ENCODE measurements around the gene PFN3.

PFN3 gene

DNA sequence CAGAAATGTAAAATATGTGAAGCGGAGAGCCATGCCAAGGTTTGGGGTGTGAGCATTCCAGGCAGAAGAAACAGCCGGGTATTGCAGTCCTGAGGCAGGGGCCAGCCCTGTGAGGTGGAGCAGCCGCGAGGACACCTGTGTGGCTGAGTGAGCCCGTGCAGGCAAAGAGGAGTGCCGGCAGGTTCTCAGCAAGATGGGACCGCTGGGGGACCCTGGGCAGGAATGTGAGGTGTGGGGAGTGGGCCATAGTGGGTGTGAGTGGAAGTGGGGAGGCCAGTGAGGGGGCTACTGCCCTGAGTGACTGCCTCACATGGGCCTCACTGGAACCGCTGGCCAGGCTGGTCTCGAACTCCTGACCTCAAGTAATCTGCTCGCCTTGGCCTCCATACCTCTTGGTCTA is 38.0 kb upstream of the PFN3 start:
- DNase-seq (ENCODE audit: low read depth in 3 of 3), result no peak

DNA sequence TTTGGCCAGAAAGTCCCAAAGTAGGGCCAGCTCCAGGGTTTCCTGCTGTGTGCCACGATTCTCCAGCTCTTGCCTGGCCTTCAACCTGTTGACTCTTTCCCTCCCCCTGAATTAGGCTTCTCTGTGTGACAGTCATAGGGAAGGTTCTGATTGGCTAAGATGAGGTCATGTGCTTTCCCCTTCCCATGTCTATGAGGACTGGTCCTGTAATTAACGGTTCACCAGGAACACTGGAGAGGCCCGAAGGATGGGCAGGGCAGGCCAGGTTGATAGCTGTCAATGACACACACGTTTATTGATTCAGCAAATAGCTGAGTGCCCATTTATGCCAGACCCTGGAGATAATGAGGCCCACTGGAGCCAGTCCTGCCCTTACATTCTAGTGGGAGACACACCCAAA is 37.2 kb upstream of the PFN3 start:
- DNase-seq (ENCODE audit: low read depth in 3 of 3), result no peak

GRCh38 chr5:177435847-177436536 is 35.5 kb upstream of the PFN3 start:
- DNase-seq (ENCODE audit: low read depth in 3 of 3), result no peak

GRCh38 chr5:177434942-177435738 is 34.7 kb upstream of the PFN3 start:
- DNase-seq (ENCODE audit: low read depth in 3 of 3), result no peak

DNA sequence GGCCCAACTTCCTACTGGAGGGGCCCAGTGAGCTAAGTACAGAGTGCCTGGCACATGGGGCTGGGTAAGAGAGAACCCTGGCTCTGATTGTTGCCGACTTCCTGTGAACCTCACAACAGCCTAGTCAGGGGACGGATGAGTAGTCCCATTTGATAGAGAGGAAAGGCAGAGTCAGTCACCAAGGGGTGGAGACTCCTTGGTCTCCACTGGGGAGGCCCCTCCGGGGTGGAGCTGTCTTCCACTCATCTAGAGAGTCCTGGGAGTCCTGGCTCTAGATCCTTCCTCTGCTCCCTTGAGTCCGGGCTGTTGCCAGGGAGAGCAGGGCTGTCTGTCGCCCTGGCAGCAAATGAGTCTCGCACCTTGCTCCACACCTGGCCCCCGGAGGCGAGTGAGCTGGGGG is 34.0 kb upstream of the PFN3 start:
- peak in 1 of 3 experiments; percentile 49 for DNase-seq (ENCODE audit: low read depth in 3 of 3)

GRCh38 chr5:177433658-177434217 is 33.3 kb upstream of the PFN3 start:
- no peak for DNase-seq (ENCODE audit: low read depth in 3 of 3)

DNA sequence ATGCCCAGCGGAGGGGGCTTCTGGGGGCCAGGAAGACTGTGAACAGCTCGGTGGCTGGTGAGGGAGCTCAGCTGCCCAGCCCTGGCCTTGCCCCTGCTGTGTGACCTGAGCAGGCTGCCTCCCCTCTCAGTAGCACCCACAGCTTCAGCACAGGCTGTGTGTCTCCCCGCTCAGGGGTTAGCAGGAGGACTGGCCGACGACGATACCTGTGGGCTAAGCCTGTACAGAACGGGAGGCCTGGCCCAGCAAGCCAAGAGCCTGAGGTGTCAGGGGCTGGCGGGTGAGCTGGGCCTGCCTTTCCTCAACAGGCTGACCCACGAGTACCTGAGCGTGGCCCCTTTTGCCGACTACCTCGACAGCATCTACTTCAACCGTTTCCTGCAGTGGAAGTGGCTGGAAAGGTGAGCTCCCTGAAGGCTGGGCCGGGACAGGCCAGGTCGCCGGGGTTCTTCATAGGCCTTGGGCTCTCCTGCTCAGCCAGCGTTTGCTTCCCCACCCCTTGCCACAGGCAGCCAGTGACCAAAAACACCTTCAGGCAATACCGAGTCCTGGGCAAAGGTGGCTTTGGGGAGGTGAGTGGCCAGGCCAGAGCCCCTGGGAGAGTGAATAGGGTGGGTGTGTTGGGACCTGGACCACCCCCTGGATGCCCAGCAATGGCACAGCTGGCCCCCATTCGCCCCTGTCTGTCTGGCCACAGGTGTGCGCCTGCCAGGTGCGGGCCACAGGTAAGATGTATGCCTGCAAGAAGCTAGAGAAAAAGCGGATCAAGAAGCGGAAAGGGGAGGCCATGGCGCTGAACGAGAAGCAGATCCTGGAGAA is 32.6 kb upstream of the PFN3 start:
- DNase-seq (ENCODE audit: low read depth in 3 of 3), result no peak

DNA sequence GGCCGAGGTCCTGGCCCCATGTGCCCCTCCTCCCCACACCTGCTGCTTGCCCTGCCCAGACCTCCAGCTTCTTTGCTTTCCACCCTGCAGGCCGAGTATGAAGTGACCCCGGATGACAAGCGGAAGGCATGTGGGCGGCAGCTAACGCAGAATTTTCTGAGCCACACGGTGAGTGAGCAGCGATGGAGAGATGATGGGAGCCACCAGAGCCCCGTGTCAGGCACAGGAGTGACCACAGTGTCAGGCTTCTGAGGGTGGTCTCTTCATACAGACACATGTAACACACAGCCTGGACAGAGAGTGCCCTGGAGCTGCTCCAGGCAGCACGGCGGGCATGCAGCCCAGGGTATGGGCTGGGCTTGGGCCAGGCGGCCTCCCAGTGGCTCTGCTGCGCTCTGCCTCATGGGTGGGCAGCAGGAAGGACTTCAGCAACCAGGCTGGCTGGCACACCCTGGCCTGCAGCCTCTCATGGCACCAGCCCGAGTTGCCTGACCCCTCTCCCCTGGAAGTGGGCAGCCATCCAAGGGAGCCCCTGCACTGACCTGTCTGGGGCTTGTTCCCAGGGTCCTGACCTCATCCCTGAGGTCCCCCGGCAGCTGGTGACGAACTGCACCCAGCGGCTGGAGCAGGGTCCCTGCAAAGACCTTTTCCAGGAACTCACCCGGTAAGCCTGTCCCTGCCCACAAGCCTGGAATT is 31.8 kb upstream of the PFN3 start:
- DNase-seq (ENCODE audit: low read depth in 3 of 3), result no peak

GRCh38 chr5:177431317-177432142 is 31.1 kb upstream of the PFN3 start:
- DNase-seq (ENCODE audit: low read depth in 3 of 3), result peak in 1 of 3 experiments; percentile 33

DNA sequence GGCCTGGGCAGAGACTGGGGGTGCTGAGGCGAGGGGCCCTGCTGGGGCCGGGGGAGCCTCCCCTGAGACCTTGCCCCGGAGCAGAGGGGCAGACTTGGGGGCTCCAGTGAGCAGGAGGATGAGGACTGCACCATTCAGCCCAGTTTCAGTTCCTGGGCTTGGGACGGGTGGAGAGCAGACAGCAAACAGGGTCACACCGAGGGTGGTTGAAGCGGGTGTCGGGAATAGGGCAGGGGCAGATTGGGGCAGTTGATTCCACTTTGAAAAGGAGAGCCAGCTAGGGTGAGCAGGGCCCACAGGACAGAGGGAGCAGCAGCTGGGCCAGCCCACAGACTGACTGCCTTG is 30.5 kb upstream of the PFN3 start:
- DNase-seq (ENCODE audit: low read depth in 3 of 3), result no peak

DNA sequence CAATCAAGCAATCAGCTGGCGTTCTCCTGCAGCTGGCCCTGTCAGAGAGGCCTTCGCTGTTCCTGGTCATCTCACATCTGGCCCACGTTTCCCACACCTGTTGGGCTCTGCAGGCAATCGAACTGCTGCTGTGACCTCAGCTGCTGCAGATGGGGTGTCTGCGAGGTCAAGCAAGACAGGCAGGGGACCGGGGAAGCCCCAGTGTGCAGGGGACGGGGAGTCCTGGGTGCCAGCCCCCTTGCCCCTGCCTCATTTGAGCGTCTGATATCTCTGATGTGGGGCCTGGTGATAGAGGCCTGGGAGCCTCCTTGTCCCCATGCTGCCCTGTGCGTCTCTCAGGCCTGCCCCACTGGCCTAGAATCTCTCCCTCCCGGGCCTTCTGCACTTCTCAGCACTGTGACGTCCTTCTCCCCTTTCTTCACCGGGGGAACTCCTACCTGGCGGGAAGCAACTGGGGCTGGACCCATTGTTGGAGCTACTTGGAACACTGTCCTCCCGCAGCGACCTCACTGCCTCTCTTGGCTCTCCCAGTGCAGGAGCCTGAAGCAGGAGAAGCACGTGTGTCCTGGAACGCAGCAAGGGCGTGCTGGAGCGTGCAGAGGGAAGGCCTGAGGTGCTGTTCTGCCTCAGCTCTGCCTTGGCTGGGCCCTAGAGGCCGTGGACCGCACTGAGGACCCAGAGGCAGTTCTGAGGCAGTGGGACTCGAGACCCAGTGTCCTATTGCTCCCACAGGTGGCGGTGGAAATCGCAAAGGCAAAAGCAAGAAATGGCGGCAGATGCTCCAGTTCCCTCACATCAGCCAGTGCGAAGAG is 29.9 kb upstream of the PFN3 start:
- DNase-seq (ENCODE audit: low read depth in 3 of 3), result no peak

- DNase-seq (ENCODE audit: low read depth in 3 of 3), result peak; percentile 65 to 86 (median 86)
Measured at GRCh38 chr5:177429248-177430040, 29.0 kb upstream of the PFN3 start.

GRCh38 chr5:177428574-177429217 is 28.2 kb upstream of the PFN3 start:
- DNase-seq (ENCODE audit: low read depth in 3 of 3), result no peak

DNA sequence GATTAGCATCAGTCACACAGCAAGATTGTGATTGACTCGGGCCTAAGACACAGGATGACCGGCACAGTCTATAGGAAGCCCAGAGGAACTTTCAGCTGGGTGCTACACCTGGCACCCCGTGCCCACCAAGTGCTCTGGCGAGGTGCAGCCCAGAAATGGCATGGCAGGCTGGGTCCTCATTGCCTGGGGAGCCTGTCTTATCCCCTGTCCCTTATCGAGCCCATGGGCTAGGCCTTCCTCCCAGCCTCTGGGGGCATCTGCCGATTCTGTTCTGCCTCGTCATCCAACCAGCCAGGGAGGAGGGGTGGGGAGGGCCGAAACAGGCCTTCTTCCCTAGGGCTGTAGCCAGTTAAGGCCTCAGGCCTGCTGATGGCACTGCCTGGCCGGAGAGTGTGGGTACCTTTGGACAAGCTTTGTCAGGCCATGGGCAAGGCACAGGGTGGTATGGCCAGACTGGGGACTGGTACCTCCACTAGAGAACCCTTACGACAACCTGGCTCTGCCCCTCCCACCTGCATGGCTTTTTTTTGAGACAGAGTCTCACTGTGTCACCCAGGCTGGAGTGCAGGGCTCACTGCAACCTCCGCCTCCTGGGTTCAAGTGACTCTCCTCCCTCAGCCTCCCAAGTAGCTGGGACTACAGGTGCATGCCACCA is 27.6 kb upstream of the PFN3 start:
- no peak for DNase-seq (ENCODE audit: low read depth in 3 of 3)

- DNase-seq (ENCODE audit: low read depth in 3 of 3), result no peak
Measured at GRCh38 chr5:177427211-177427822, 26.9 kb upstream of the PFN3 start.

DNA sequence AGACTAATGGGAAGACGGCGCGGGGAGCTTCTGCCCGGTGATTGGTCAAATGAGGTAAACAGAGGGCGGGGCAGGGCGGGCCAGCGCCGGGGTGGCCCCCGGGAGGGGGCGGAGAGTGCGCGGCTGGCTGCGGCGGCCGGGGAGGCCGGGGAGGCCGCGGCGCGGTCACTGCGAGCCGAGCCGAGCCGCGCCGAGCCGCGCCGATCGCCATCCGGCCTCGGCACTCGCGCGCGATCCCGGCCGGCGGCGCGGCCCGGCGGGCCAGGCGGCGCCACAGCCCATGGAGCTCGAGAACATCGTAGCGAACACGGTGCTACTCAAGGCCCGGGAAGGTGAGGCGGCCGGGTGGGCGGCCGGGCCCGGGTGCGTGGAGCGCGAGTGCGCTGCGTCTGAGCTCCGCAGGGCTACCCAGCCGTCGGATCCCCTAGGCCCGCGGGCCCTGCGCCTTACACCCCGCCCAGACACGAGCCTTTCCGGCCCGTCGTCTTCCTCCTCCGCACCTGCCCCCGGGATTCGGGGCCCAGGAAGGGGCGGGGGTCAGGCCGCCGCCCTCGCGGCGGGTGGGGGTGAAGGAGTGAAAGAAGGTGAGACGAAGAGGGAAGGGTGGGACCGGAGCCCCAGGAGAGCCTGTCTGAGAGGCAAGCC is 26.2 kb upstream of the PFN3 start, which contains the start of gene GRK6:
Gene GRK6, plus strand, starts transcription at position 111 of the 645 bp plus-strand sequence. Its CDS starts 170 bp downstream, at position 281.
- DNase-seq (ENCODE audit: low read depth in 3 of 3), result peak in 1 of 3 experiments; percentile 55

Data from stimulated activated CD4-positive, alpha-beta T cell treated with anti-CD3 and anti-CD28 coated beads, TNF-alpha, amount 100 ng/mL, for 4 hours (primary cell).